ENCODE measurements around the gene UNC13D. TPM values are rescaled to one million over a fixed set of nuclear protein-coding genes. Genes with fewer than 3 reads are reported as not detected.

The UNC13D gene
- total and polyA plus RNA-seq, 9 of the 15 experiments (the other 6 are each of a cell fraction or from before 2014, with no cell fraction given) = 0.86 to 244 (median 69.2) TPM

DNA sequence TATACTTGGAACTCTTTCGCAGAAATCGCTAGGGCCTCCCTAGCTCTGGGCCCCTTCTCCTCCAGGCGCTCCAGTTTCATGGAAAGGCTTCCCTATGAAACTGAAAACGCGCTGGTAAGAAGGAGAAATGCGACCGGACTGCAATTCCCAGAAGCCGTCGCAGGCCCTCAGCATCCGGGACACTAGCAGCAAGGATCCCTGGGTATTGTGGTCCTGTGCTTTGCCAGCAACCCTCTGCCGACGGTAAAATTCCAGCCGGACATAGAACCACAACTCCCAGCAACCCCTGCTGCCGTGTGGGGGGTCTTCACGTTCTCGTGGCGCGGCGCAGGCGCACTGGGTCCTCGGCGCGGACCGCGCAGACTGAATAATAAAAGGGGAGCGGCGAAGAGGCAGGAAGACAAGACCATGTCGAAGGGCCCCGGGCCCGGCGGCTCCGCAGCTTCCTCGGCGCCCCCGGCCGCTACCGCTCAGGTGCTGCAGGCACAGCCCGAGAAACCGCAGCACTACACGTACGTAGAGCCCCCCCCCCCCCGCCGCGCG lies 59.7 kb downstream of the UNC13D start, which contains the start of gene UNK (continued):
- TF ChIP-seq CHAMP1 (IDR thresholded peaks at IDR 0.05) (no peak), ZKSCAN8 (CRISPR knock-in tag; IDR thresholded peaks at IDR 0.05) (0 out of 2 replicates have a peak, but pooled peaks have one; percentile 20), ZNF655 (CRISPR knock-in tag; IDR thresholded peaks at IDR 0.05) (no peak), ILF3 (IDR thresholded peaks at IDR 0.05; ENCODE audit: borderline replicate concordance) (no peak), SRSF3 (IDR thresholded peaks at IDR 0.05; ENCODE audit: insufficient read depth, low read length) (no peak), ZNF76 (CRISPR knock-in tag; IDR thresholded peaks at IDR 0.05; ENCODE audit: borderline replicate concordance) (no peak), FOXK2 (conservative IDR thresholded peaks at IDR 0.05 in 1 of 2, IDR thresholded peaks at IDR 0.05 in 1 of 2; ENCODE audit: low read depth in 2 of 2) (no peak), ZNF165 (CRISPR knock-in tag; IDR thresholded peaks at IDR 0.05; ENCODE audit: borderline replicate concordance) (no peak)
